HG03280 (cell line): Measurements from ENCODE around the gene SYTL4.
"Not testable (repeated sequence)": the region's sequence is repeated elsewhere in the genome, so short reads cannot be mapped to it uniquely, and the experiment has no call there.

Source experiments
- ATAC-seq: cut with Tn5 transposase; IDR thresholded peaks from one replicate; pipeline ENCODE4 v1.9.1; 2021; ENCODE audit warnings: mild to moderate bottlenecking, moderate library complexity; ENCODE audit not compliant: unreplicated experiment

Gene SYTL4

GRCh38 chrX:100731441-100732281 lies at the start of gene SYTL4:
TSS of gene SYTL4 (minus strand) at chrX:100732121. CDS start at chrX:100702037, 30,084 bp downstream.
- ATAC-seq, result no peak

GRCh38 chrX:100769439-100769838 lies 37.5 kb upstream of the SYTL4 start:
- not testable (repeated sequence) for ATAC-seq

DNA sequence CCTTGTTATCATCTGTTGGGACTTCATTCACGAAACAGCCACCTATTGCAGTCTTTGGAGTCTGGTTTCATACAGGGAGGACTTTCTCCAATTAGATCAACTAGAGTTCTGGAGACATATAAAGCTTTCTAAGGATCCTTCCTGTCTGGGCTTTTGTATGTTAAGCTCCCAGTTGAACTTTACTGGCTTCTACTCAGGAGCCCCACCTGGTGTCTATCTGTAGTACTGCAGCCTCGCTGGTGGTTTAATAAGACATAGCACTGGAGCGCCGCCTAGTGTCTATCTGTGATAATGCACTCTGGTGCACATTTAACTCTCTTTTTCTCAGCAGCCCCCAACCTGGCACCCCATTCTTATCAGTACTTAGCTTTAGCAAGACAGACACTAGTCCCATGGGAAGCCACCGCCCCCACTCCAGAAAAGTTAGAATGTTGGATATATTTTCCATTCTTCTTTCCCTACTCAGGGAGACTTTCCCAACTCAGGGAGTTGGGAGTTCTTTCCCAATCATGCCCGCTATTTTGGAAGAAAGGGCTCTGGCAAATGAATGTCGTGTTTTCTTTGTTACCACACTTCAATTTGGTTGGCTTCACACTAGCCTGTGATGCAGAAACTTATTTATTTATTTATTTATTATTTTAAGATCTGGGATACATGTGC lies 36.9 kb upstream of the SYTL4 start:
- ATAC-seq, result no peak

GRCh38 chrX:100750883-100751282 lies 19.0 kb upstream of the SYTL4 start:
- no peak for ATAC-seq

- ATAC-seq, result no peak
Observed at GRCh38 chrX:100748108-100748507, 16.2 kb upstream of the SYTL4 start.

GRCh38 chrX:100747703-100748102 lies 15.8 kb upstream of the SYTL4 start:
- no peak for ATAC-seq

DNA sequence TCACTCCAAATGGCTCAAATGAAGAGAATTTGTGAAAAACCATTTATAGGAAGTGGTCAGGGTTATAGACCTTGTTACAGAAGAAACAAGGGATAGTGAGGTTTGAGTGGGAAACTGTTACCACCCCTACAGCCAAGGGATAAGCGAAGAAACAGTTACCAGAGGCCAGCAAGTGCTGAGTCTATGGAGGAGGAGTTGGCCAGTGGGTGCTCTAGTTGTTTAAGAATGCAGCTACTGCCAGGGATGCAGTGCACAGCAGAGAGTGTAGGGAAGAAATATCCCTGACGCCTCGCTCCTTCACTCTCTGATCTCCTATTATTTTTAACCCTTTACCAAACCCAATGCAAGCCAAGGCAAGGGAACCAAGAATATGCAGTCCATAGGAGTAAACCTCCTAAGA lies 15.2 kb upstream of the SYTL4 start:
- ATAC-seq, result no peak

GRCh38 chrX:100745806-100746537 lies 14.1 kb upstream of the SYTL4 start:
- ATAC-seq, result no peak

GRCh38 chrX:100745205-100745604 lies 13.3 kb upstream of the SYTL4 start:
- no peak for ATAC-seq

DNA sequence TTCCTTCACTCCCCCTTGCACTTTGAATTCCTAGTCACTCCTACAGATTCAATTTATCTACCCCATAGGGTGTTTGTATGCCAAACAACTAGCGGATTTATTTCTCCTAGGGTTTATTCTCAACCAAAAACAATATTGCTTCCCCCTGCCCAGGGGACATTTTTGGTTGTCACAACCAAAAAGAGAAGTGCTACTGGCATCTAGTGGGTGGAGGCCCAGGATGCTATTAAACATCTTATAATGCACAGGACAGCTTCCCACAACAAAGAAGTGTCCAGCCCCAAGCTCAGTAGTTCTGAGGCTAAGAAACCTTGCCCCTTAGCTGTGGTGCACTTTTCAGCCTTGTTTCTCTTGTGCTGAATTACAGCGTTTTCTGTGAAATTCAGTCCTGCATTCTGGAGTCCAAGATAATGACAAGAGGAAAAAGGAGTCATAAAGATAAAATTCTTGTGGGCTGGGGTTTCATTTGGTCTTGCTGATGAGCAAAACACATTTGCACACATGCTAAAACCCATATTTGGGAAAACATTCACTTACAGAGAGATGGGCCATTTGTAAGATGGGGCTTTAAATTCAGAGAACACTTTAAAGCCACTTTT lies 11.2 kb upstream of the SYTL4 start:
- no peak for ATAC-seq

DNA sequence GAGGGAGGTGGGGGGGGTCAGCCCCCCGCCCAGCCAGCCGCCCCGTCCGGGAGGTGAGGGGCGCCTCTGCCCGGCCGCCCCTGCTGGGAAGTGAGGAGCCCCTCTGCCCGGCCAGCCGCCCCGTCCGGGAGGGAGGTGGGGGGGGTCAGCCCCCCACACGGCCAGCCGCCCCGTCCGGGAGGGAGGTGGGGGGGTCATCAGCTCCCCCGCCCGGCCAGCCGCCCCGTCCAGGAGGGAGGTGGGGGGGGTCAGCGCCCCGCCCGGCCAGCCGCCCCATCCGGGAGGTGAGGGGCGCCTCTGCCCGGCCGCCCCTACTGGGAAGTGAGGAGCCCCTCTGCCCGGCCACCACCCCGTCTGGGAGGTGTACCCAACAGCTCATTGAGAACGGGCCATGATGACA lies 7.9 kb downstream of the SYTL4 start:
- ATAC-seq, result not testable (repeated sequence)

- no peak for ATAC-seq
Observed at GRCh38 chrX:100721328-100721727, 10.6 kb downstream of the SYTL4 start.

DNA sequence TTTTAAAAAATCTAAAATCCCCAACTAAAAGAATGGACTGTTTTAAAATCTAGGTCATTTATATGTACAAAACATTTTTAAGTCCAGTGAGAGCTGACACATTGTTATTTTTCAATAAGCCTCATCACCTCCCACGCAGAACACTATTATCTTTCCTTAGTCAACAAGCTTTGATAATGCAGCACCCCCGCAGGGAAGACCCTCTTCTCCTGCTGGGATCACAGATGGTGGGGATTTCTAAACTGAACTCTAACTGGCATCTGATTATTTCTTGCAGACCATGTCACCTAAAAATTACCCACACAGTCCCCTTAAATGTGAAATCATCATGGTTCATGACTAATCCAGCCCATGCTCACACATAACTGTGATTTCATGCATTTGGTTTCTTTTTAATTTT lies 11.6 kb downstream of the SYTL4 start:
- no peak for ATAC-seq

- ATAC-seq, result no peak
Observed at GRCh38 chrX:100719139-100719538, 12.8 kb downstream of the SYTL4 start.

GRCh38 chrX:100717363-100717762 lies 14.6 kb downstream of the SYTL4 start:
- no peak for ATAC-seq

- ATAC-seq, result no peak
Observed at GRCh38 chrX:100710816-100711215, 21.1 kb downstream of the SYTL4 start.

- ATAC-seq, result no peak
Observed at GRCh38 chrX:100704581-100705203, 27.2 kb downstream of the SYTL4 start.

DNA sequence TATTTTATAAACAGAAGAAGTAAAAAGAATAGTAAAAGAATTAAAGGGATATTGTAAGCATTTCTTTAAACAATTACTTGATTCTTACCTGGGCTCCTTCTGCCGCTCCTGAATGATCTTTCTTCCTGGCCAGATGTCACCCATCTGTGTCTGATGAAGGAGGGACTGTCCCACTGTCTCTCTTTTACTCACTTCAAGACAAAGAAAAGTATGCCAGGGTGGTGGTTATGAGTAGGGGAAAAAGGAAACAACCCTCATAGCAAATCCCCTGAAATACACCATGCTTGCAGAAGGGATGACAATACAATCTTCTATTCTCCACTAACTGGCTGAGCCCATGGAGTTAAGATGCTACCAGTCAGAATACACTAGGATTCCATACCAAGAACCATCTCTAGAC lies 31.1 kb downstream of the SYTL4 start:
- no peak for ATAC-seq

GRCh38 chrX:100698551-100698950 lies 33.4 kb downstream of the SYTL4 start:
- ATAC-seq, result no peak

GRCh38 chrX:100696699-100697351 lies 35.1 kb downstream of the SYTL4 start:
- ATAC-seq, result no peak
